RWPE1 (cell line): ENCODE measurements around the gene STX18.

Source experiments
- CTCF ChIA-PET: fragments of 350-600 bp; sonication (Branson Sonifier 250); formaldehyde crosslinking; extraction: SDS; loops from one replicate; lab custom pipeline; 2021; lab: Yijun Ruan, JAX
- POLR2A ChIA-PET: fragments of 400-600 bp; formaldehyde crosslinking; extraction: SDS; loops from one replicate; lab custom pipeline; 2020; ENCODE audit warnings: antibody characterized with exemption; ENCODE audit not compliant: low non-redundant PET; lab: Yijun Ruan, JAX
- DNase-seq: peaks from one replicate; pipeline ENCODE4 v3.0.0; 2012; ENCODE audit warnings: low spot score
- H3K27ac ChIP-seq: fragments of 450-650 bp; 2 replicates; pipeline ENCODE4 v1.5.1; 2017
- CTCF ChIP-seq: fragments of 450-650 bp; conservative IDR thresholded peaks from 2 replicates; pipeline ENCODE4 v1.5.1; 2017; ENCODE audit warnings: low read depth, mild to moderate bottlenecking

The STX18 gene

DNA sequence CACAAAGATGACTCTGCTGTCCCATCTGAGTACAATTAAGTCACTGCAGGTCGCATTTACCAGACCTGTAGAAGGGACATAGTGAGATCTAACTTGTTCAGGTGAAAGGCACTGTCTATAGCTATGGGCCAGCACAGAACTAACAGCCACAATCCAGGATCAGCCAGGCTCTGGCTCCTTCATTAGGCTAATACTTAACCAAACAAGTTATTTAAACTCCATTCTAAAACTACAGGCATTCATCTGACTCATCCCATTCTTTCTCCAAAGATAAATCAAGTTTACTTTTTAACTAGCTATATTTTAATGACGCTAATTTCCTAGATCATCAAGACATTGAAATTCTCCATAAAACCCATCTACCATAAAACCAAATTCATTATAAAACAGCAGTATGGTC lies 62.5 kb downstream of the STX18 start:
- H3K27ac ChIP-seq: no peak overlapping the region
- ChIA-PET CTCF (no interaction called here), POLR2A (no interaction called here)
- no peak for DNase-seq
- TF ChIP-seq CTCF: no peak

DNA sequence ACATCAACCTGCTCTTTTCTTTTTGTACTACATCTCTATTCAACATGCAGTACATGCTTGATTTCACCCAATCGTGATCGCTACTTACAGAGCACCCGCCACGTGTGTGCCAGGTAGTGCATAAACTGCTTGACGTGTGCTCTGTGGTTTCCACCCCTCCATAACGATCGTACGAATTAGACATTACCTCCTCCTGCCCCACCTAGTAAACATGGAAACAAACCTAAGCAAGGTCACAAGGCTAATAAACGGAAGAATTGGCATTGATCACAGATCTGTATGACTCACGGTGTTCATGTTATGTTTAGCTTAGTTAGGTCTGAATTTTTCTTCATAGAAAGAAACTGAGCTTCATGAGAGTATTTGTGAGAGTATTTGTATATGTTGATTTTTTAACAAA lies 64.1 kb downstream of the STX18 start:
- TF ChIP-seq CTCF: no peak
- DNase-seq: no peak
- ChIA-PET CTCF (interaction anchor here (0.7 kb wide), 1 partner anchor 655 kb away, joined by 3 read pairs; no protein-coding TSS in a partner anchor), POLR2A (no interaction called here)
- no peak overlapping the region for H3K27ac ChIP-seq

GRCh38 chr4:4477391-4477790 lies 64.5 kb downstream of the STX18 start:
- H3K27ac ChIP-seq: no peak overlapping the region
- no peak for TF ChIP-seq CTCF
- ChIA-PET POLR2A (no interaction called here), CTCF (interaction anchor here (0.7 kb wide), 1 partner anchor 655 kb away, joined by 3 read pairs; no protein-coding TSS in a partner anchor)
- no peak for DNase-seq

DNA sequence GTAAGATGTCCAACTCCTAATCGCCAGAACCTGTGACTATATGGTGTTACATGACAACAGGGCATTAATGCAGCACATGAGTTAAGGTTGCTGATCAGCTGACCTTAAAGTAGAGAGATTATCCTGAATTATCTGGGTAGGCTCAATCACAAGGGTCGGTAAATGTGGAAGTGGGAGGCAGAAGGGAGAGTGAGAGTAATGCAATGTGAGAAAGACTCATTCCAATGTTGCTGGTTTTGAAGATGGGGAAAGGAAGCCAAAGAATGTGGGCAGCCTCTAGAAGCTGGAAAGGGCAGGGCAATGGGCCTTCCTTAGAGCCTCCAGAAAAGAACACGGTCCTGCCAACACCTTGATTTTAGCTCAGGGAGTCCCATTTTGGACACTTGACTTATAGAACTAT lies 67.4 kb downstream of the STX18 start:
- POLR2A ChIA-PET: no interaction called here
- no peak for DNase-seq
- CTCF ChIA-PET: no interaction called here
- no peak overlapping the region for H3K27ac ChIP-seq
- no peak for TF ChIP-seq CTCF

DNA sequence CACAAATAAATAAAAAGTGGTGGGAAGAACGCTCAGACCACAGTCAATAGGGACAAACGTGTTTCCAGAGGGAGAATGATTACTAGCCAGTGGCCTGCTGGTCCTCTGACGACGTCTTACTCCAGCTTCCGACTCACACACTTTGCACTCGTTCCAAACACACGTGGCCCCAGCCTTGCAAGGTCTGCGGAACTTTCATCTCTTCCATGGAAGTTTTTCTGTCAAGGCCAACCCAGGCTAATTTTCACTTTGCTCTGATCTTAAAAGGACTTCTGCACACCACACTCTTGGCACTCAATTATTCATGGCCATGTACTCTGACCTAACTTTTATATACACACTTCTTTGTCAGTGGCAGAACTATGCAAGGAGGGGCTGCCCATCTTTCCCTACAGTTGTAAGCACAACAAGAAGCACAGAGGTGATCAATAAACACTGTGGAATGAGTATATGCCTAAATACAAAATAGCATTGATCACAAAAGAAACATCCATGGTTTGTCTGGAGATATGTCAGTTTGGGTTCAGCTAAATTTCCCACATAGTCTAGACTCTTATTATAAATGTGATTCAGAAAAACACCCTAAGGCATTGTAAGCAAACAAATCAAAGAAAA lies 69.4 kb downstream of the STX18 start:
- CTCF ChIA-PET: no interaction called here
- POLR2A ChIA-PET: no interaction called here
- H3K27ac ChIP-seq: no peak overlapping the region
- DNase-seq: no peak
- TF ChIP-seq CTCF: no peak

DNA sequence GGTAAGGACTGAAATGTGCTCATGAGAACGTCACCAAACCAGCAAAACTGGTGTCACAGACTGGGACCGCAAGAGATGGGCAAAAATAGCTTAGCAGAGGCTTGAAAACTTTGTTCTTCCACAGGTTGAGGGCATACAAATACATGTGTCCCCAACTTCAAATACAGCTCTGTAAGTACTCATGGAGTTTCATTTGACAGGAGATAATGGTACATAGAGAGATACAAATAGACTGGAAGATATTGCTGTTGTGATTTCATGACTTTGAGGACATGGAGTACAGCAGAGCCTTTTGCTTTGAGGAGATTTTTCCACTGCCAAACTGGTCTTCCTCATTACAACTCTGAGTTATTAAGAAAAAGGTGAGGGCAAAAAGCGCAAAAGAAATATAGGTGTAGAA lies 70.7 kb downstream of the STX18 start:
- ChIA-PET POLR2A (no interaction called here), CTCF (no interaction called here)
- TF ChIP-seq CTCF: no peak
- no peak overlapping the region for H3K27ac ChIP-seq
- DNase-seq: no peak
